Stimulated activated CD4-positive, alpha-beta T cell treated with anti-CD3 and anti-CD28 coated beads, Interleukin-15, amount 100 ng/mL, for 24 hours (primary cell): ENCODE data around the gene ZNF287.
"Not testable (repeated sequence)": the region's sequence is repeated elsewhere in the genome, so short reads cannot be mapped to it uniquely, and the experiment has no call there.

Experiments used
- DNase-seq: peaks from one replicate; pipeline ENCODE4 v3.0.0-alpha.2; 2020

ZNF287 gene

DNA sequence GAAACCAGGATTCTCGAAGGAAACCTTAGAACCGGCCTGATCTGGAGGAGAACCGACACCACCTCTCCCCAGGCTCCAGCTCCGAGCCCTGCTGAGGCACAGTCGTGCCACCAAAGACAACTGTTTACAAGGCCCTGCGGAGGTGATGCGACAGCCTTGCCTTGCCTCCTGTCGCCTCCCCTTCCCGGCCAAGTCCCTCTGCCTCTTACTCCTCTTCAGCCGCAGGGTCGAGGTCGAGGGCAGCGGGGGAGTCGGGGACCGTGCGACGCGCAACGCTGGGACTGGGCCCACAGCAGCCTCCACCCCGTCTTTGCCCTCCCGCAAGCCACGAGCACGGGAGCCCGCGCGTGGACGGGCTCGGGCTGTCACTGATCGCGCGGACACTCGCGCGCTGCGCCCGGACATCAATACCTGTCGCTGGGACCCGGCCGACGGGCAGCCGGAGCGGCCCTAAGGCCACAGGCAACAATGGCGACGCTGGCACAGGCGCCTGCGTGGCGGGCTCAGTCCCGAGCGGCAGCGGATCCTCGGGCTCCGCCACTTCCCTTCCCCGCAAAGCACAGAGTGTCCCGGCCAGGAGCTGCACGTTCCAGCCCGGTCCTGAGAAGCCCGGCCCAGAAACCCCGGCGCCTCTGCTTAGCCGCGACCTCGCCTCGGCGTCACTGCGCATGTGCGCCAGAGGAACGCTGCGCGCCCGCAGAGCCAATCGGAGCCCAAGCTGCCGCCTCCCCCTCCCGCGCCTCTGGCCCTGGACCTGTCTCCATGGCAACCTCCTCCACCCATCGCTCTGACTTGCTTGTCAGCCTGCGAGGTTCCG is at the start of gene ZNF287:
Gene ZNF287 (minus strand): TSS at position 664 of the 817 bp plus-strand sequence. CDS start 1,473 bp downstream, outside the sequence.
- DNase-seq = peak; percentile 96

DNA sequence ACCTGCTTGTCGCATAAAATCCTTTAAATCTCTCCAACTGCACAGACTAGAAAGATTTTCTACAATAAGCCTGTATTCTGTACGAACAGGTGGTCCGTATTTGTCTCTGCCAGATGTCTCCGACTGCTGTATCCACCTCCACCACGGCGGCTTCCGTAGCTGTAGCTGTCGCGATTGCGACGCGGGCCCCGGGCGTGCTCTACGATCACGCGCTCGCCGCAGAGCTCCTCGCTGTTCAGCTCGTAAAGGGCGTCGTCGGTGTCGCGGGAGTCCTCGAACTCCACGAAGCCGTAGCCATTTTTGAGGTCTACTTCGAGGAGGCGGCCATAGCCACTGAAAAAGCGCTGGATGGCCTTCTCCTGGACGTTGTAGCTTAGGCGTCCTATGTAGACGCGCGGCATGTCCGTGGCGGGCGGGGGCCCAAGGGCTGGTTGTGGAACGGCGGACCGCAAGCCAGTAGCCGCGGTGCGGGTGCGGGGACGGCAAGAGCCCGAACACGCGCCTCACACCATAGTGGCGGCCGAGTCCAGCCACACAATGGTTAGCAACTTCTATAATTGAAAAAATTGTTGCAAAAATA is 48.6 kb upstream of the ZNF287 start:
- DNase-seq = no peak

DNA sequence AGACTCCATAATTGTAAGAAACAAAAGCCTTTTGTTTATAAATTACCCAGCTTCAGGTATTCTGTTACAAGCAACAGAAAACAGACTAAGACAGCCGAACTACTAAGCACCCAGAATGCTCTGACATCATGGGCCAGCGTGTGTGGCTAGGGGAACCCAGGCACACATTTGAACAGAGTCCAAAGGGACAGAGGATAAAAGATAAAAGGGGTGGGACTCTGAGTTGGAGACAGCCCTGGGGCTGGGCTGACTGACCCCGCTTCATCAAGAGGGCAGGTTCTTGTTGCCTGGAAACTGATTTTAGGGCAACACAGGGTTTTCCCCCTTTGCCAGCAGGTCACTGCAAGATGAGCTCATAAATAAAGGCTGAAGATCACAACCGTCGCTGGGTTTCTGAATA is 30.5 kb upstream of the ZNF287 start:
- DNase-seq = no peak

DNA sequence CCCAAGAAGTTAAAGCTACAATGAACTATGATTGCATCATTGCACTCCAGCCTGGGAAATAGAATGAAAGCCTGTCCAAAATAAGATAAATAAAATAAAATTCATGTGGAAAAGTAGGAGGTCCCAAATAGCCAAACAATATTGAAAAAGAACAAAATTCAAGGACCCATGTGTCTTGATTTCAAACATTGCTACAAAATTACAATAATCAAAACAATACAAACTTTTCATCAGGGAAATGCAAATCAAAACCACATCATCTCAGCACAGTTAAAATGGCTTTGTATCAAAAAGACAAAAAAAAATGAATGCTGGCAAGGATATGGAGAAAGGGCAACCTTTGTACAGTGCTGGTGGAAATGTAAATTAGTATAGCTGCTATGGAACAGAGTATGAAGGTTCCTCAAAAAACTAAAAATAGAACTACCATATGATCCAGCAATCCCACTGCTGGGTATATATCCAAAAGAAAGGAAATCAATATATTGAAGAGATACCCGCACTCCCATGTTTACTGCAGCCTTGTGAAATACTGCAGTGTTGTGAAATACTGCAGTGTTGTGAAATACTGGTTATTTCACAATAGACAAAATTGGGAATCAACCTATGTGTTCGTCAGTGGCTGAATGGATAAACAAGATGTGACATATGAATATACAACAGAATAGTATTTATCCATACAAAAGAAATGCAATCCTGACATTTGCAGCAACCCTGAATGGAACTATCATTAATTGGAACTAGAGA is 24.5 kb upstream of the ZNF287 start:
- DNase-seq = no peak

DNA sequence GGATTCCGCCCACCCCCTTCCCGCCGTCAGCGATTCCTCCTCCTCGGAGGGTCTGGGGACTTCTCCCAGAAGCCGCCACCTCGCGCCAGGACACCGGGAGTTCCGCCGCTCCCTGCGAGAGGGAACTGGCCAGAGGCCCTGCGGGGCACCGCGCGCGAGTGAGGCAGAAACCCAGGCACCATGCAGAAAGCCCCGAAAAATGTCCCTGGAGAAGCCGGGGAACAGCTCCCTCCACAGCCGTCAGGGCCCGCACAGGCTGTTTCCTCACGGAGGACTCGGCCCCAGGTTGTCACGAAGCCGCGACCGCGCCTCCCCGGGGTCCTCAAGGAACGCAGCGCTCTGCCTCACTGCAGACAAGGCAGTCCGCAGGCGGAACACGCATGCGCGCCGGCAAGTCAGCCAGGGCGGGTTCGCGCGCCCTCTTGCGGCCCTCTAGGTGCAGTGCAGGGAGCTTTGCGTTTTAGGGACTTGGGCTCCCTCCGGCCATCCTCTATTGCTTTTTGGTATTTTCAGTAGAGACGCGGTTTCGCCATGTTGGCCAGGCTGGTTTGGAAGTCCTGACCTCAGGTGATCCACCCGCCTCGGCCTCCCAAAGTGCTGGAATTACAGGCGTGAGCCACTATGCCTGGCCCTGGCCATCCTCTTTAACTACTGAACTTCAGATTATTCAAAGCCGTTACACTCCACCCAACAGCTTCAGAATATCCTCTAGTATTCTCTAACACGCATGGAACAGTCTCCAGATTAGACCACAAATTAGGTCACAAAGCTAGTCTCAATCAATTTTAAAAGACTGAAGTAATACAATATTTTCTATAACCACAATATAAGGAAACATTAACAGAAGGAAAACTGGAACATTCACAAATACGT is 20.3 kb upstream of the ZNF287 start:
- peak; percentile 93 for DNase-seq

DNA sequence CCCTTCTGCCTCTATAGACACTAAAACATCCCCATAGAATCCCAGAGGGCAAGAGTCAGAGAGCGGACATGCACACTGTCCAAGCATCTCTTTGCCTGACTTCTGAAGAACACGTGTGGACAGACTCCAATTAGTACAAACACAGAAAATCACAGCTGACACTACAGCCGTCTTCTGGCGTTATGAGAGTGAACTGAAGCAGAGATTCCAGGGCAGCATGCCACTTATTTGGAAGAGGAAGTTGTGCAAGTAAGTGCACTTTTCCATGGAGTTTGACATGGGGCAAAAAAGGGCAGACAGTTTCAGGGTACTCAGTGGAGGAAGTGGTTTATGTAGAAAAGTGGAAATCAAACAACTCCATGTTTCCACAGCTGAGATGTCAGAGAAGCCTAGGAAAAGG is 16.8 kb upstream of the ZNF287 start:
- no peak for DNase-seq

DNA sequence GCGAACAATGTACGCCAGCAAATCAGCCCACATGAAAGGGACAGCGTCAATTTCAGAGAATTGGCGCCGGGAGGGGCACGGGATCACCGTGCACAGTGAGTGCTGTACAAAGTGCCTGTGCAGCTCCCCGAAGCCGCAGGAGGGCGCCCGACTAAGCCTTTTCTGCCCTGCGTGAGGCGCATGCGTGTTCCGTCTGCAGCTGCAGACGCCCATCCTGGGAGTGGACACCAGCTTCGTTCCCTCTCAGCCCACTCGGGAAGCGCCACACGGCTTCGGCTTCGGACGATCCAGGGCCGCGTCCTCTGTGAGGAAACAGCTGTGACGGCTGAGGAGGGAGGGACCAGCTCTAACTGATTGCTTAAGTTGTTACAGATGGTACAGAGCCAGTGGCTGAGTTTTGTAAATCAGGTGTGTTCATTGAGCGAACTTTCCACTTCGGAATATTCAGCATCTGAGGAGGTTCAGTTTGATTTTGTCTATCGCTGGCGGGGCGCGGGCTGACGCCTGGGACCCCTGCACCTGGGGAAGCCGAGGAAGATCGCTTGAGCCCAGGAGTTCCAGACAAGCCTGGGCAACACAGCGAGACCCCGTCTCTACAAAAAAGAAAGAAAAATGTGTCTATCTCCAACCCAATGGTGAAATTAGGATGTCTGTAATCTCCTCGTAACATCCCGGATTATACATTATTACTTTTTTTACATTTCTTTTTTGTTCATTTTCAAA is 15.4 kb upstream of the ZNF287 start:
- DNase-seq = peak; percentile 96

DNA sequence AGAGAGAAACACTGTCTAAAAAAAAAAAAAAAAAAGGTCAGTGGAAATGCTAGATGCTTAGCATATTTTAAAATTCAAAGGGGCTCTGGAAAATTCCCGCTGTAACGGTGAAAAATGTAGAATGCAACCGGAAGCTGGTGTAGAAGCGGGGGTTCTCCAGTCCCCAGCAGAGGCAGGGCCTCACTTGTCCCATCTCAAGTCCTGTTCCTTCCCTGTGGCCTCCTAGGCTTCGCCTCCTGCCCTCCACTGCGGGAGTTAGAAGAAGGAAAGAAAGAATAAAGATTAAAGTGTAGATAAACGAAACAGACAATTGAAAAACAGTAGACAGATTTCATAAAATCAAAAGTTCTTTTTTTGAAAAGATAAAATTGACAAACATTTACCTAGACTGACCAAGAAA is 14.8 kb upstream of the ZNF287 start:
- peak; percentile 11 for DNase-seq

DNA sequence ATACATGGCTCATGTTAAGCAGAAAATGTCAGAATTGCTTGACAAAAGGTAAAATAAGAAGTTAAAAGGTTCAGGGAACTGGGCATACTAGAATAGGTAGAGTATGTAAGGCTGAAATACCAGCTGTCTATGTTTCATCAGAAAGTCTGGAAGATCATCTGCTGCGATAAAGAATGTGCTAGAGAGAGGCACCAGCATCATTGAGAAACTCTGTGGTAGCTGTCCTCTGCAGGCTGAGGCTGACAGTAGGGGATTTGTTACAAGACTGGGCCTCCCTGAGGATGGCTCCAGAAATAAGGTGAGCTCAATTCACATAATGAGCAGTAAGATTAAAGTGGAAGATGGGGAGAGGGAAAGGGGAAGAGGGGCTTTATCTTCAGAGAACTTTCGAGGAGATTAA is 4.5 kb upstream of the ZNF287 start:
- no peak for DNase-seq

DNA sequence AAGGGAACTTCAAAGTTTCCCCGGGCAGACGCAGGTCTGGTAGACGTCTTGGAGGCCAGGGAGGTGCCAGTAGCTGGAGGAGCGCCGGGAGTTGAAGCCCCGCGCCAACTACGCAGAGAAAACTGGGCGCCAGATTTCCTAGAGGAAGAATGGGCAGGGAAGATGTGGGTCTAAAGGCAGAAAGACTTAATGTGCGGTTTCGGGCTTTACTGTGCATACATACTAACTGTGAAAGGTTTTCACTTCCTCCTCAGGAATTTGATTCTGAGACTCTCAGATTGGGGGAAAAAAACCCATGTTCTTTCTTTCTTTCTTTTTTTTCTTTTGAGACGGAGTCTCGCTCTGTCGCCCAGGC is 331 bp upstream of the ZNF287 start:
- no peak for DNase-seq

DNA sequence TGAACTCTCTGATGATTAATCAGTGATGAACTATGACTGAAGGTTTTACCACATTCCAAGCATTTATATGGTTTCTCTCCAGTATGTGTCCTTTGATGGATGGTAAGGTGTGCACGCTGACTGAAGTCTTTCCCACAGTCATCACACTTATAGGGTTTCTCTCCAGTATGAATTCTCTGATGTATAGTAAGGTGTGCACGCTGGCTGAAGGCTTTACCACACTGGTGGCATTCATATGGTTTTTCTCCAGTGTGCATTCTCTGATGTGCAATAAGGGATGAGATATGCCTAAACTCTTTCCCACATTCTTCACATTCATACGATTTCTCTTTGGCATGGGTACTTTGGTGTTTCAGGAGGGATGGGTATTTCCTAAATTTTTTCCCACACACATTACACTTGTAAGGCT is 16.4 kb downstream of the ZNF287 start:
- DNase-seq = no peak

DNA sequence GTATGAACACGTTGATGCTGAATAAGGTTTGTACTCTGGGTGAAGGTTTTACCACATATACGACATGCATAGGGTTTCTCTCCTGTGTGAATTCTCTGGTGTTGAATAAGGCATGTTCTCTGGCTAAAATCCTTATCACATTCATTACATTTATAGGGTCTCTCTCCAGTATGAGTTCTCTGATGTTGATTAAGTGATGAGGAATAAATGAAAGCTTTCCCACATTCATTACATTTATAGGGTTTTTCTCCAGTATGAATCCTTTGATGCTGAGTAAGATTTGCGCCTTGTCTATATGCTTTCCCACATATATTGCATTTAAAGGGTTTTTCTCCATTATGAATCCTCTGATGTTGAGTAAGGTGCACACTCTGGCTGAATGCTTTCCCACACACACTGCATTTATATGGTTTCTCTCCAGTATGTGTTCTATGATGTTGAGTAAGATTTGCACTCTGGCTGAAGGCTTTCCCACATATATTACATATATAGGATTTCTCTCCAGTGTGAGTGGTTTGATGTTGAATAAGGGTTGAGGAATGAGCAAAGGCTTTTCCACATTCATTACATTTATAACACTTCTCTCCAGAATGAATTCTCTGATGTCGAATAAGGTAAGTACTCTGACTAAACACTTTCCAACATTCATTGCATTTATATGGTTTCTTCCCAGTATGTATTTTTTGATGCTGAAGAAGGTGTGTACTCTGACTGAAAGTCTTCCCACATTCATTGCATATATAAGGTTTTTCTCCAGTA is 16.9 kb downstream of the ZNF287 start:
- no peak for DNase-seq

DNA sequence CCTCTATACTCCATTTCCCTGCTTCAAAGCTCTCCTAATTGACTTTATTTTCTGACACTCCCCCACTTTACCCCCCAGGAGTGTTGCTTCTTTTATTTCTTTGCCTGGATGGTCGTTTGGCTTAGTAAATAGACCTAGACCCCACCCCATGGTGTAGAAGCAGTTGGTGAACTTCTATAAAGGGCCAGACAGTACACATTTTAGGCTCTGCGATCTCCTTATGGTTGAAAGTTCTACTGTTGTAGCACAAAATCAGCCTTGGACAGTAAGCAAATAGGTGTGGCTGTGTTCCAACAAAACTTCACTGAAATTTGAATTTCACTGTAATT is 31.9 kb downstream of the ZNF287 start:
- DNase-seq = no peak

DNA sequence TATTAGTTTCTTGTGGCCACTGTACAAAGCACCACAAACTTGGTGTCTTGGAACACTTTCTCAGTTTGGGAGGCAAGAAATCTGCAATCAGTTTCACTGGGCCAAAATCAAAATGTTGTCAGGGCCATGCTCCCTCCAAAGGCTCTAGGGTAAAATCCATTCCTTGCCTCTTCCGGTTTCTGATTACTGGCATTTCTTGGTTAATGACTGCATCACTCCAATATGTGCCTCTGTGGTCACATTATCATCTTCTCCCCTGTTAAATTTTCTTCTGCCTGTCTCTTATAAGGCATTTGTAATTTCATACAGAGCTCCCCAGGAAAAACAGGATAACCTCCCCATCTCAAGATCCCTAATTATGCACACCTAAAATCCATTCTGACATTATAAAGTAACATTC is 34.8 kb downstream of the ZNF287 start:
- DNase-seq = no peak

DNA sequence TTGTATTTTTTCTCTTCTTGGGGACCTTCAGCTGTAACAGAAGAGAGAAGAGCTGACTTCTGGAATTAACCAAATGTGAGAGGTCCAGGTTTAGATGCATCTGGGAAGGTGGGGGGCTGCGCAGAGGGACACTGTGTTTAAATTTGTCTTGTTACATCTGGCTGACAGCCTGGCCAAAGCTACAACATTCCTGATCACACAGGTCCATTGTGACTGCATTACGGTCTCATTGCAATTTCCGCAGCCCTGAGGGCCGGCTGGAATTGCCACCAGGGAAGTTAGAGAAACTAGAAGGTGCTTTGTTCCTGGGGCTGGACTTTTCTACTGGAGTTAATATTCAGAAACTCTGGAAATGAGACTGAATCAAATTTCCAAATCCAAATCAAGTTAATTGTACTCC is 39.1 kb downstream of the ZNF287 start:
- DNase-seq = no peak

DNA sequence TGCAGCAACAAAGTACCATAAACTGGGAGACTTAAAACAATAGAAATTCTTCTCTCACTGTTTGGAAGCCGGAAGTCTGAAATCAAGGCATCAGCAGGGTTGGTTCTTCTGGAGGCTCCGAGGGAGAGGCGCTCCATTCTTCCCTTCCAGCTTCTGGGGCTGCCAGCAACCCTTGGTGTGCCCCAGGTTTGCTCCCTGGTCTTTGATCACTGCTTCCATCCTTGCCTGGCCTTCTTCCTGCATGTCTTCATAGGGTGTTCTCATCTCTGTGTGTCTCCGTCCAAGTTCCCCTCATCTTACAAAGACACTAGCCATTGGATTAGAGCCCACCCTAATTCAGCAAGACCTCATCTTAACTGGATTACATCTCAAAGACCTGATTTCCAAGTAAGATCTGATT is 41.7 kb downstream of the ZNF287 start:
- DNase-seq = no peak

DNA sequence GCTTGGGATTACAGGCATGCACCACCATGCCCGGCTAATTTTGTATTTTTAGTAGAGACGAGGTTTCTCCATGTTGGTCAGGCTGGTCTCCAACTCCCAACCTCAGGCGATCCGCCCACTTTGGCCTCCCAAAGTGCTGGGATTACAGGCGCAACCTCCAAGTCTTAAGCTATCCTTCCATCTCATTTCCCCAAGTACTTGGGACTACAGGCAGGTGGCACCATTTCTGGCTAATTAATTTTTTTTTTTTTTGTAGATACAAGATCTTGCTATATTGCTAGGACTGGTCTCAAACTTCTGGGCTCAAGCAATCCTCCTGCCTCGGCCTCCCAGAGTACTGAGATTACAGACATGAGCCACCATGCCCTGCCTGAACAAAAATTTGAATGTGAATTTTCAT is 43.4 kb downstream of the ZNF287 start:
- DNase-seq = not testable (repeated sequence)

DNA sequence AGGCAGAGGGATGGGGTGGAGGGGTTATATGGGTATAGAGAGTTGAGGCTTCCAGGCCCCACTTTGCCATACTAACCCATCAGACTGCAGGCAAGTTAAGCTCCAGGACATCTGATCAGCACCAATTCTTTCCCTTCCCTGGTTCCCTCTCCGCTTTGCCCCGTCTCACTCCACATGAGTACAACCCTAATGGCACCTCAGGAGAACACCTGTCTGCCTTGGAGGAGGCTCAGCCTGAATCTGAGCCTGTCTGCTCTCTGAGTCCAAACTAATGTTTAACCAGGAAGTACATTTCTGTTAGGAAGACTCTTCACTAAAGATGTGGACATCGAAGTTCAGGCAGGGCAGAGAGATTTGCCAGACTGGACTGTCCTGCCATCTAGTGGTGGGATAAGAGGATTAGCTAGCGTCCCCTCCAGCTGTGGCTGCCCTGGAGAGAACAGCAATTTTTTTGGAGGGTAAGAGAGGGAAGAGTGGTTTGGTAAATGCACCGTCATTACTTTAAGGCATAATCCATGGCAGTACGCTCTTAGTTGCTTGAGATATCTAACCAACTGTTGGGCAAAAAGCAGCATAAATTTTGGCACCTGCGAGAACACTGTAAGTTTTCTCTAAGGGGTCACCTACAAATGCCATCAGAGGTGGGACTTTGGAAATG is 47.8 kb downstream of the ZNF287 start:
- peak; percentile 72 for DNase-seq

DNA sequence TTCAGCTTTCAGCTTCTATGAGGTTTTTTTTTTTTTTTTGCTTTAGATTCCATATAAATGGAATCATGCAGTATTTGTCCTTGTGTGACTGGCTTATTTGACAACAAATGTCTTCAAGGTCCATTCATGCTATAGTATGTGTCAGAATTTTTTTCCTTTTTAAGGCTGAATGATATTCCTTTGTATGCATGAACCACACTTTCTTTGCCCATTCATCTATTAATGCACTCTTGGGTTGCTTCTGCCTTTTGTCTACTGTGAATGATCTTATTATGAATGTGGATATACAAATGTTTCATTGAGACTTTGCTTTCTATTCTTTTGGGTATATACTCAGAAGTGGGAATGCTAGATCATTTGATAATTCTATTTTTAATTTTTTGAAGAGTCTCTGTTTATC is 50.0 kb downstream of the ZNF287 start:
- no peak for DNase-seq

DNA sequence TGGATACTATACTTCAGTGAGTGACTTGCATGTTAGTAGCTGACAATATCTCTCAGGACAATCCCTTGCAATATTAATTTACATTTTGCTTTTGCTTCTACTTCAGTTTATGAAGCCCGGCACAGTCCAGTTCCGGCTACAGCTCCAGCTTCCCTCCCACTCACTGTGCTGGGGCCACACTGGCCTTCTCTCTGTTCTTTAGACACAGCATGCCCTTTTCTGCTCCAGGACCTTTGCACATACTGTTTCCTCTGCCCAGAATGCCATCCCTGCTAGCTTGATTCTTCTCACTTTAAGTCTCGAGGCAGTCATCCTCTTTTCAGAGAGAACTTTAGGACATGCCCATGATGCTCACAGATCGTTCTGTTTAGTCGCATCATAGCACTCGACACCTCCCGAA is 51.5 kb downstream of the ZNF287 start:
- no peak for DNase-seq

DNA sequence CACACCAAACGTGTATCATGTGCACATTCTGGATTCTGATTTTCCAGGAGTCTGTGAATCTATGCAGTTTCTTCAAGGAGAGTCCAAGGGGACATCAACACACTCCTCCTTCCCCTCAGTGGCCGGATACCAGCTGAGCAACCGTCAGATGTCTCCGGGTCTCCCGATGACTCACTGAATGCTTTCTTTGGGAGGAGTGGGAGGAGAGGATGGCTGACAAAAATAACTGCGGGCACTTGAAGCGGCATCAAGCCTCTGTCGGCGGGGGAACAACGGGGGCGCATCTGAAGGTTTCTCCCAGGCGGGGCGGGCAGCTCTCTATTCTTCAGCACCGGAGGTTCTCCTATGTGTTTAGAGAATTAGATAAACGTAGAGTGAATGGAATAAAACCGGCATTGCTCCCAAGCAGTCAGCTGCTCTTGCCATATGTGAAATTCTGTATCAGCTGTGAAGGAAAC is 52.4 kb downstream of the ZNF287 start:
- DNase-seq = no peak
